GM18502 (cell line): ENCODE data around the gene APCDD1L.

ENCODE experiments used
- ATAC-seq: cut with Tn5 transposase; IDR thresholded peaks from one replicate; pipeline ENCODE4 v1.9.1; 2021; ENCODE audit warnings: mild to moderate bottlenecking; ENCODE audit not compliant: unreplicated experiment, poor library complexity

Gene APCDD1L

GRCh38 chr20:58515233-58516212, at the start of gene APCDD1L:
Gene APCDD1L, minus strand, starts transcription at chr20:58515399. Its CDS starts 692 bp downstream, at chr20:58514707.
- no peak for ATAC-seq

- no peak for ATAC-seq
These were observed 44.1 kb upstream of the APCDD1L start for GRCh38 chr20:58559368-58559729.

GRCh38 chr20:58558486-58559367, 43.5 kb upstream of the APCDD1L start:
- no peak for ATAC-seq

- no peak for ATAC-seq
These were observed 42.6 kb upstream of the APCDD1L start for GRCh38 chr20:58557733-58558342.

GRCh38 chr20:58556961-58557360, 41.8 kb upstream of the APCDD1L start:
- ATAC-seq = no peak

GRCh38 chr20:58555078-58555765, 40.0 kb upstream of the APCDD1L start:
- no peak for ATAC-seq

- no peak for ATAC-seq
These were observed 39.3 kb upstream of the APCDD1L start for GRCh38 chr20:58554541-58554940.

- ATAC-seq = no peak
These were observed 38.6 kb upstream of the APCDD1L start for GRCh38 chr20:58553841-58554240.

GRCh38 chr20:58553166-58553696, 38.0 kb upstream of the APCDD1L start:
- ATAC-seq = no peak

- ATAC-seq = no peak
These were observed 37.3 kb upstream of the APCDD1L start for GRCh38 chr20:58552366-58552934.

- ATAC-seq = no peak
These were observed 36.4 kb upstream of the APCDD1L start for GRCh38 chr20:58551631-58552030.

GRCh38 chr20:58550275-58551059, 35.3 kb upstream of the APCDD1L start:
- no peak for ATAC-seq

GRCh38 chr20:58549231-58550209, 34.3 kb upstream of the APCDD1L start:
- no peak for ATAC-seq

GRCh38 chr20:58547623-58548475, 32.6 kb upstream of the APCDD1L start:
- no peak for ATAC-seq

- no peak for ATAC-seq
These were observed 31.8 kb upstream of the APCDD1L start for GRCh38 chr20:58546756-58547622.

GRCh38 chr20:58546416-58546711, 31.2 kb upstream of the APCDD1L start:
- no peak for ATAC-seq
